Dermis microvascular lymphatic vessel endothelial cell (primary cell): Measurements from ENCODE around the gene POU4F3. TPM values are rescaled to one million over a fixed set of nuclear protein-coding genes. Genes with fewer than 3 reads are reported as not detected.

Source experiments
- DNase-seq, 2 donors: peaks; one replicate each; pipeline versions ENCODE4 v3.0.0 to v3.0.0-alpha.2; 2010; ENCODE audit warnings: low read depth in 2 of 2
- total RNA-seq: library from RNA; depleted of rRNA; stranded (reverse); fragments of >200 nt; gene quantifications from 2 replicates; pipeline ENCODE4 v1.2.1, GENCODE V29; 2014

The POU4F3 gene
- total RNA-seq, 1 donor from 2014 or later, result under 0.01 TPM

GRCh38 chr5:146339715-146340259, 1.1 kb downstream of the POU4F3 start:
- no peak for DNase-seq

GRCh38 chr5:146340260-146341081, 1.8 kb downstream of the POU4F3 start:
- DNase-seq, result peak; percentile 37 to 66

GRCh38 chr5:146341854-146342253, 3.2 kb downstream of the POU4F3 start:
- DNase-seq, result no peak

GRCh38 chr5:146342519-146342881, 3.9 kb downstream of the POU4F3 start:
- no peak for DNase-seq

- no peak for DNase-seq
Observed at GRCh38 chr5:146342882-146343865, 4.5 kb downstream of the POU4F3 start.

GRCh38 chr5:146344155-146345118, 5.8 kb downstream of the POU4F3 start:
- DNase-seq, result no peak

- no peak for DNase-seq
Observed at GRCh38 chr5:146345240-146345577, 6.6 kb downstream of the POU4F3 start.

GRCh38 chr5:146345578-146346366, 7.1 kb downstream of the POU4F3 start:
- DNase-seq, result no peak

GRCh38 chr5:146357126-146357525, 18.5 kb downstream of the POU4F3 start:
- no peak for DNase-seq

- DNase-seq, result no peak
Observed at GRCh38 chr5:146359836-146360235, 21.2 kb downstream of the POU4F3 start.

GRCh38 chr5:146363161-146363874, 24.7 kb downstream of the POU4F3 start:
- no peak for DNase-seq

- DNase-seq, result no peak
Observed at GRCh38 chr5:146365618-146366017, 27.0 kb downstream of the POU4F3 start.

GRCh38 chr5:146366904-146367303, 28.3 kb downstream of the POU4F3 start:
- DNase-seq, result no peak

- no peak for DNase-seq
Observed at GRCh38 chr5:146368137-146368536, 29.5 kb downstream of the POU4F3 start.

GRCh38 chr5:146369691-146370090, 31.1 kb downstream of the POU4F3 start:
- no peak for DNase-seq

GRCh38 chr5:146376821-146377220, 38.2 kb downstream of the POU4F3 start:
- no peak for DNase-seq

GRCh38 chr5:146378986-146379385, 40.3 kb downstream of the POU4F3 start:
- DNase-seq, result no peak

- no peak for DNase-seq
Observed at GRCh38 chr5:146380714-146381113, 42.1 kb downstream of the POU4F3 start.

GRCh38 chr5:146388386-146388785, 49.7 kb downstream of the POU4F3 start:
- no peak for DNase-seq

- no peak for DNase-seq
Observed at GRCh38 chr5:146390469-146390868, 51.8 kb downstream of the POU4F3 start.
